HepG2 (cell line): Measurements from ENCODE around the gene ANKRD11. TPM values are rescaled to one million over a fixed set of nuclear protein-coding genes. Genes with fewer than 3 reads are reported as not detected.

Experiments used
- AFF4 ChIP-seq: sonication (generic); formaldehyde crosslinking; IDR thresholded peaks from 2 replicates; pipeline ENCODE4 v1.4.0; 2020; ENCODE audit warnings: missing genetic modification reagents
- ATF5 ChIP-seq: sonication (generic); formaldehyde crosslinking; IDR thresholded peaks from 2 replicates; pipeline ENCODE4 v1.4.0; 2020; ENCODE audit warnings: mild to moderate bottlenecking, low read depth, missing genetic modification reagents
- CEBPG ChIP-seq: IDR thresholded peaks from 2 replicates; pipeline ENCODE4 v1.6.1; 2016
- DR1 ChIP-seq: sonication (generic); formaldehyde crosslinking; IDR thresholded peaks from 2 replicates; pipeline ENCODE4 v1.8.0; 2021; ENCODE audit warnings: mild to moderate bottlenecking, missing genetic modification reagents, inconsistent platforms
- FOSL2 ChIP-seq: sonication (generic); formaldehyde crosslinking; IDR thresholded peaks from 2 replicates; pipeline ENCODE4 v1.4.0; 2020; ENCODE audit warnings: missing genetic modification reagents
- FOXM1 ChIP-seq: sonication (generic); formaldehyde crosslinking; IDR thresholded peaks from 2 replicates; pipeline ENCODE4 v1.5.0; 2020; ENCODE audit warnings: missing genetic modification reagents
- RBM39 ChIP-seq: fragments of 200-400 bp; formaldehyde crosslinking; IDR thresholded peaks from one replicate; pipeline ENCODE4 v1.6.1; 2018; ENCODE audit warnings: antibody characterized with exemption, mild to moderate bottlenecking, low read depth, low read length; ENCODE audit not compliant: poor library complexity, severe bottlenecking
- SALL1 ChIP-seq: sonication (generic); formaldehyde crosslinking; IDR thresholded peaks from 2 replicates; pipeline ENCODE4 v1.8.0; 2022; ENCODE audit warnings: mild to moderate bottlenecking, missing genetic modification reagents
- SIX4 ChIP-seq: sonication (generic); formaldehyde crosslinking; IDR thresholded peaks from 2 replicates; pipeline ENCODE4 v1.4.0; 2020; ENCODE audit warnings: missing genetic modification reagents
- SMAD9 ChIP-seq: sonication (generic); formaldehyde crosslinking; IDR thresholded peaks from 2 replicates; pipeline ENCODE4 v1.5.1; 2020; ENCODE audit warnings: mild to moderate bottlenecking, missing genetic modification reagents
- SMC3 ChIP-seq: IDR thresholded peaks from 2 replicates; pipeline ENCODE4 v1.6.1; 2011; ENCODE audit warnings: low read length, improper control_type of control experiment
- SRSF9 ChIP-seq: fragments of 200-400 bp; formaldehyde crosslinking; IDR thresholded peaks from 2 replicates; pipeline ENCODE4 v1.6.1; 2018; ENCODE audit warnings: borderline replicate concordance, mild to moderate bottlenecking, low read depth, low read length; ENCODE audit not compliant: insufficient read depth, poor library complexity, severe bottlenecking
- XBP1 ChIP-seq: sonication (generic); formaldehyde crosslinking; IDR thresholded peaks from 2 replicates; pipeline ENCODE4 v1.5.0; 2020; ENCODE audit warnings: missing genetic modification reagents
- ZNF484 ChIP-seq: sonication (generic); formaldehyde crosslinking; IDR thresholded peaks from 2 replicates; pipeline ENCODE4 v1.5.1; 2020; ENCODE audit warnings: mild to moderate bottlenecking, low read depth, missing genetic modification reagents, borderline replicate concordance
- ZNF510 ChIP-seq: sonication (generic); formaldehyde crosslinking; IDR thresholded peaks from 2 replicates; pipeline ENCODE4 v1.4.0; 2020; ENCODE audit warnings: low read depth, mild to moderate bottlenecking, missing genetic modification reagents
- ZNF646 ChIP-seq: sonication (generic); formaldehyde crosslinking; IDR thresholded peaks from 2 replicates; pipeline ENCODE4 v1.9.0; 2021; ENCODE audit warnings: mild to moderate bottlenecking, missing genetic modification reagents
- ZNF749 ChIP-seq: sonication (generic); formaldehyde crosslinking; IDR thresholded peaks from 2 replicates; pipeline ENCODE4 v1.8.0; 2022; ENCODE audit warnings: mild to moderate bottlenecking, missing genetic modification reagents, moderate library complexity, borderline replicate concordance
- ZNF772 ChIP-seq: sonication (generic); formaldehyde crosslinking; IDR thresholded peaks from 2 replicates; pipeline ENCODE4 v1.5.0; 2020; ENCODE audit warnings: mild to moderate bottlenecking, missing genetic modification reagents
- polyA plus RNA-seq, 8 experiments: library from polyadenylated mRNA; depleted of rRNA in 3 of 8; stranded (reverse) in 7 of 8; unstranded in 1 of 8; fragments of >200 nt; fragmentation: Illumina TruSeq in 4 of 8; extraction: Trizol in 4 of 8; gene quantifications; 2 replicates each; pipeline versions ENCODE4 v1.2.1 to v1.2.3, GENCODE V29; 2011 to 2016; ENCODE audit warnings: low read depth in 4 of 8, missing spikeins in 1 of 8, mixed read lengths in 1 of 8; ENCODE audit not compliant: insufficient read depth in 1 of 8
- total RNA-seq, 5 experiments: library from RNA; depleted of rRNA; stranded (reverse); fragments of >200 nt; fragmentation: Illumina TruSeq; extraction: Trizol; gene quantifications; 2 replicates each; pipeline ENCODE4 v1.2.3, GENCODE V29; 2016; ENCODE audit warnings: low read depth in 1 of 5

Gene ANKRD11
- total and polyA plus RNA-seq, 2 of the 13 experiments (the other 11 are each of a cell fraction or from before 2014, with no cell fraction given), result 21.4 to 38.4 TPM

GRCh38 chr16:89395150-89396142 lies 94.9 kb downstream of the ANKRD11 start (continued):
- TF ChIP-seq ZNF484 (CRISPR knock-in tag) (no peak), RBM39 (no peak), DR1 (CRISPR knock-in tag) (no peak), SALL1 (CRISPR knock-in tag) (peak; percentile 100), SMAD9 (CRISPR knock-in tag) (no peak), XBP1 (CRISPR knock-in tag) (no peak), ATF5 (CRISPR knock-in tag) (0 out of 2 replicates have a peak, but pooled peaks have one; percentile 69), CEBPG (CRISPR knock-in tag) (peak; percentile 87), ZNF749 (CRISPR knock-in tag) (peak; percentile 93; the same call in 1 of the 2 replicates), FOSL2 (peak; percentile 90), ZNF646 (peak; percentile 81), SIX4 (CRISPR knock-in tag) (peak; percentile 89), ZNF510 (CRISPR knock-in tag) (peak; percentile 89; the same call in 1 of the 2 replicates), AFF4 (CRISPR knock-in tag) (no peak), SMC3 (peak; percentile 48), ZNF772 (CRISPR knock-in tag) (peak; percentile 100), FOXM1 (CRISPR knock-in tag) (no peak), SRSF9 (no peak)
